SU-DHL-6 (cell line): ENCODE measurements around the gene ZNF618.

Source experiments
- CTCF ChIP-seq: fragments of 200-600 bp; sonication (generic); IDR thresholded peaks from one replicate; pipeline ENCODE4 v1.5.1; 2017; ENCODE audit warnings: antibody characterized with exemption, mild to moderate bottlenecking, low read length, moderate library complexity; ENCODE audit not compliant: insufficient read depth, poor library complexity, severe bottlenecking
- EZH2phosphoT487 ChIP-seq: fragments of 200-600 bp; sonication (generic), shearing (Covaris generic); conservative IDR thresholded peaks from 2 replicates; pipeline ENCODE4 v1.6.1; 2018; ENCODE audit warnings: mild to moderate bottlenecking, antibody characterized with exemption, low read length, moderate library complexity, mixed read lengths

- TF ChIP-seq EZH2phosphoT487: no peak
- TF ChIP-seq CTCF: no peak
Observed at GRCh38 chr9:113997610-113998009, 121.5 kb downstream of the ZNF618 start.
